Tibial nerve (tissue), 3 donors: Measurements from ENCODE around the gene SCT.

ENCODE experiments used
- CTCF ChIP-seq, 5 experiments: fragments of 200-600 bp in 3 of 5; fragments of 450-650 bp in 2 of 5; sonication (generic) in 3 of 5; IDR thresholded peaks; one replicate each; pipeline ENCODE4 v1.5.1; 2016 to 2019; ENCODE audit warnings: antibody characterized with exemption in 5 of 5, mild to moderate bottlenecking in 3 of 5, moderate library complexity in 2 of 5
- POLR2A ChIP-seq, 2 donors: fragments of 450-650 bp; IDR thresholded peaks; one replicate each; pipeline ENCODE4 v1.6.1; 2017; ENCODE audit warnings: antibody characterized with exemption in 2 of 2, mild to moderate bottlenecking in 2 of 2, moderate library complexity in 2 of 2

- TF ChIP-seq CTCF (IDR thresholded peaks at IDR 0.05) (no peak), POLR2A (IDR thresholded peaks at IDR 0.05) (no peak)
These were observed 45.2 kb downstream of the SCT start for GRCh38 chr11:581752-582151.
